AG10803 (cell line): ENCODE results near the gene GBF1.
A peak's percentile ranks its signal among the peaks of the same experiment; 100 is the strongest.

Source experiments
- DNase-seq: peaks from one replicate; pipeline ENCODE4 v3.0.0; 2010; ENCODE audit warnings: low read depth
- H3K4me3 ChIP-seq: 2 replicates; pipeline ENCODE4 v1.5.1; 2011; ENCODE audit warnings: mild to moderate bottlenecking, low read length, control low read depth
- CTCF ChIP-seq: conservative IDR thresholded peaks from 2 replicates; pipeline ENCODE4 v1.5.1; 2011; ENCODE audit warnings: mild to moderate bottlenecking, low read length, control low read depth, inconsistent platforms

GBF1 gene

GRCh38 chr10:102416695-102417094 is 171.4 kb downstream of the GBF1 start:
- TF ChIP-seq CTCF: no peak
- no peak overlapping the region for H3K4me3 ChIP-seq
- DNase-seq: no peak

GRCh38 chr10:102418622-102419268 is 173.4 kb downstream of the GBF1 start, which contains the start of gene PSD:
TSS of gene PSD (minus strand) at chr10:102418785. CDS start at chr10:102417038, 1,747 bp downstream.
- no peak for TF ChIP-seq CTCF
- H3K4me3 ChIP-seq: peak within 1 kb of the TSS; percentile 89
- DNase-seq: no peak

GRCh38 chr10:102419269-102420180 is 174.2 kb downstream of the GBF1 start:
- TF ChIP-seq CTCF: no peak
- peak overlapping the region; percentile 89 for H3K4me3 ChIP-seq
- no peak for DNase-seq

- no peak for TF ChIP-seq CTCF
- H3K4me3 ChIP-seq: peak overlapping the region; percentile 89
- no peak for DNase-seq
These were observed 174.9 kb downstream of the GBF1 start for GRCh38 chr10:102420181-102420713.

GRCh38 chr10:102420714-102421506 is 175.6 kb downstream of the GBF1 start, which contains the start of gene FBXL15:
TSS of gene FBXL15 (plus strand) at chr10:102420836. CDS start at chr10:102421130, 294 bp downstream.
- no peak; the same call in 1 of the 2 replicates for TF ChIP-seq CTCF
- H3K4me3 ChIP-seq: peak within 1 kb of the TSS; percentile 89
- DNase-seq: peak; percentile 96

- no peak for DNase-seq
- peak overlapping the region; percentile 89 for H3K4me3 ChIP-seq
- TF ChIP-seq CTCF: no peak
These were observed 176.1 kb downstream of the GBF1 start for GRCh38 chr10:102421507-102421756.
